Panc1 (cell line): Measurements from ENCODE around the gene RAC2. TPM values are rescaled to one million over a fixed set of nuclear protein-coding genes. Genes with fewer than 3 reads are reported as not detected.

Source experiments
- ATAC-seq: fragments of 200-7000 bp; cut with Tn5 transposase; 2 replicates; pipeline ENCODE4 v1.9.1; 2020; ENCODE audit warnings: mild to moderate bottlenecking, moderate library complexity
- BruUV-seq: library from RNA; stranded (reverse); fragments of 400-500 nt; replicated peaks from 2 replicates; lab custom pipeline; 2021; lab: Mats Ljungman, UMichigan
- CTCF ChIA-PET: fragments of 300-600 bp; sonication (Branson Sonifier 250); formaldehyde crosslinking; loops from one replicate; lab custom pipeline; 2022; ENCODE audit warnings: antibody characterized with exemption; lab: Charles Lee
- POLR2A ChIA-PET: fragments of 300-600 bp; sonication (Branson Sonifier 250); formaldehyde crosslinking; loops from one replicate; lab custom pipeline; 2022; ENCODE audit warnings: antibody characterized with exemption; lab: Charles Lee
- DNase-seq: peaks from one replicate; pipeline ENCODE4 v3.0.0-alpha.2; 2010; ENCODE audit warnings: low read depth, low spot score
- H3K27ac ChIP-seq: 2 replicates; pipeline ENCODE4 v1.5.1; 2011; ENCODE audit warnings: mild to moderate bottlenecking, low read length, inconsistent platforms
- H3K27me3 ChIP-seq: fragments of 200-500 bp; sonication (Bioruptor generic); 2 replicates; pipeline ENCODE4 v1.6.0; 2014; ENCODE audit warnings: low read length, inconsistent platforms; ENCODE audit not compliant: control insufficient read depth, insufficient read depth
- H3K36me3 ChIP-seq: fragments of 200-500 bp; sonication (Bioruptor generic); 2 replicates; pipeline ENCODE4 v1.5.1; 2014; ENCODE audit warnings: inconsistent platforms, mild to moderate bottlenecking, low read length, moderate library complexity; ENCODE audit not compliant: control insufficient read depth, insufficient read depth
- H3K4me1 ChIP-seq: 2 replicates; pipeline ENCODE4 v1.5.1; 2011; ENCODE audit warnings: inconsistent platforms, mild to moderate bottlenecking, low read length, moderate library complexity; ENCODE audit not compliant: control insufficient read depth, insufficient read depth
- H3K4me3 ChIP-seq, 2 experiments: 2 replicates each; pipeline ENCODE4 v1.5.1; 2011 to 2012; ENCODE audit warnings: low read depth in 2 of 2, low read length in 2 of 2, mild to moderate bottlenecking in 2 of 2, inconsistent platforms in 1 of 2, moderate library complexity in 1 of 2
- H3K9me3 ChIP-seq: fragments of 200-500 bp; sonication (Bioruptor generic); 2 replicates; pipeline ENCODE4 v1.5.1; 2014; ENCODE audit warnings: low read depth, mild to moderate bottlenecking, inconsistent platforms, low read length, moderate library complexity; ENCODE audit not compliant: control insufficient read depth, insufficient read depth
- POLR2AphosphoS5 ChIP-seq: IDR thresholded peaks from 2 replicates; pipeline ENCODE4 v1.6.1; 2012; ENCODE audit warnings: mild to moderate bottlenecking, low read depth, low read length, moderate library complexity
- SIN3A ChIP-seq: IDR thresholded peaks from 2 replicates; pipeline ENCODE4 v1.6.1; 2012; ENCODE audit warnings: low read depth, mild to moderate bottlenecking, low read length, moderate library complexity, borderline replicate concordance; ENCODE audit not compliant: insufficient read depth
- TCF7L2 ChIP-seq: IDR thresholded peaks from 2 replicates; pipeline ENCODE4 v1.6.1; 2011; ENCODE audit warnings: mild to moderate bottlenecking, low read depth, low read length, inconsistent platforms
- in situ Hi-C: cut with HindIII; loops from 2 replicates; pipeline ENCODE4 v1.10.0; 2016; ENCODE audit warnings: low sequenced_read_pairs, low pct_unique_long_range_greater_than_20kb
- intact Hi-C: fragments of 100-400 bp; cut with micrococcal nuclease; formaldehyde crosslinking; loops from one replicate; pipeline ENCODE4 v1.10.0; 2022; ENCODE audit not compliant: unreplicated experiment
- total RNA-seq: library from RNA; stranded (reverse); gene quantifications from one replicate; pipeline ENCODE4 v1.2.1, GENCODE V29; 2021; ENCODE audit not compliant: unreplicated experiment
- TF ChIP-seq, protein P1 (sequence below): fragments of 450-650 bp; IDR thresholded peaks from 2 replicates; pipeline ENCODE4 v1.5.1; 2017; ENCODE audit warnings: mild to moderate bottlenecking
- TF ChIP-seq, protein P2 (sequence below), 2 experiments: IDR thresholded peaks; 2 replicates each; pipeline ENCODE4 v1.6.1; 2011 to 2012; ENCODE audit warnings: low read depth in 2 of 2, control low read depth in 1 of 2, low read length in 1 of 2, mild to moderate bottlenecking in 1 of 2, moderate library complexity in 1 of 2; ENCODE audit not compliant: insufficient read depth in 1 of 2

The RAC2 gene
- total RNA-seq, 1 experiment from 2014 or later: 1.5 TPM

DNA sequence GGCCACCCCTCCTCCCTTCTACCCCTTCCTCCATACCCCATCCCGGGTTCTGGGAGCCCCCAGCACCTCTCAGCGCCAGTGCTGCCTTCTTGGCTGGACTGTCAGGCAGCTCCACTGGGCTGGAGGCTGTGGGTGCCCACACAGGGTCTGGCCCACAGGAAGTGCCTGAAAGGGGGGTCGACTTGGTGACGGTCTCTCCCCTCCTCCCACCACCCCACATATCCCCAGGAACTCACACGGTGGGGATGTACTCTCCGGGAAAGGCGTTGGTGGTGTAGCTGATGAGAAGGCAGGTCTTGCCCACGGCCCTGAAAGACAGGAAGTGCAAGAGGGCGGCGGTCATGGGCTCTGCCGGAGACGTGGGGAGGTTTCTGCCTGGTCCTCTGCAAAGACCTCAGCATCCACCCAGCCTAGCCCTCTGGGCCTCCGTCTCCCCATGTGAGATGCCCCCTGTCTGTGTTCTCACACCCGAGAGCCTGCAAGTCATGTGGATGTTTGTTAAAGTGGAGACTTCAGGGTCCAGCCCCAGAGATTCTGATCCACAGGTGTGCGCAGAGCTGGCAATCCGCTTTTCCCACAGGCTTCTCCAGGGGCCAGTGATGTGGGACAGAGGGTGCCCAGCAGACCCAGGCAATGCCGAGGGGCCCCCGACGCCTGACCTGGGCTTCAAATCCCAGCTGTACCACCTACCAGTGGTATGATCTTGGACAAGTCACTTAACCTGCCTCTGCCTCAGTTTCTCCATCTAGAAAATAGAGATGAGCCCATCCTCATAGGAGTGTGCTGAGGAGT lies 2.5 kb downstream of the RAC2 start:
- intact Hi-C loops (no loop called here), in situ Hi-C loops (no loop called here)
- ChIA-PET POLR2A (no interaction called here), CTCF (no interaction called here)
- Histone ChIP-seq H3K36me3 (0 out of 2 replicates have a peak, but pooled peaks cover 2% of the 10 kb centered on the region), H3K27ac (no peak overlapping the region), H3K4me1 (peaks cover 4% of the 10 kb centered on the region; the same call in 1 of the 2 replicates), H3K4me3 (no peak overlapping the region), H3K9me3 (no peaks in the 10 kb centered on the region), H3K27me3 (no peaks in the 10 kb centered on the region)
- no peak for TF ChIP-seq TCF7L2
- TF ChIP-seq, protein P1, sequence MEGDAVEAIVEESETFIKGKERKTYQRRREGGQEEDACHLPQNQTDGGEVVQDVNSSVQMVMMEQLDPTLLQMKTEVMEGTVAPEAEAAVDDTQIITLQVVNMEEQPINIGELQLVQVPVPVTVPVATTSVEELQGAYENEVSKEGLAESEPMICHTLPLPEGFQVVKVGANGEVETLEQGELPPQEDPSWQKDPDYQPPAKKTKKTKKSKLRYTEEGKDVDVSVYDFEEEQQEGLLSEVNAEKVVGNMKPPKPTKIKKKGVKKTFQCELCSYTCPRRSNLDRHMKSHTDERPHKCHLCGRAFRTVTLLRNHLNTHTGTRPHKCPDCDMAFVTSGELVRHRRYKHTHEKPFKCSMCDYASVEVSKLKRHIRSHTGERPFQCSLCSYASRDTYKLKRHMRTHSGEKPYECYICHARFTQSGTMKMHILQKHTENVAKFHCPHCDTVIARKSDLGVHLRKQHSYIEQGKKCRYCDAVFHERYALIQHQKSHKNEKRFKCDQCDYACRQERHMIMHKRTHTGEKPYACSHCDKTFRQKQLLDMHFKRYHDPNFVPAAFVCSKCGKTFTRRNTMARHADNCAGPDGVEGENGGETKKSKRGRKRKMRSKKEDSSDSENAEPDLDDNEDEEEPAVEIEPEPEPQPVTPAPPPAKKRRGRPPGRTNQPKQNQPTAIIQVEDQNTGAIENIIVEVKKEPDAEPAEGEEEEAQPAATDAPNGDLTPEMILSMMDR: no peak
- TF ChIP-seq SIN3A: no peak
- TF ChIP-seq, protein P2, sequence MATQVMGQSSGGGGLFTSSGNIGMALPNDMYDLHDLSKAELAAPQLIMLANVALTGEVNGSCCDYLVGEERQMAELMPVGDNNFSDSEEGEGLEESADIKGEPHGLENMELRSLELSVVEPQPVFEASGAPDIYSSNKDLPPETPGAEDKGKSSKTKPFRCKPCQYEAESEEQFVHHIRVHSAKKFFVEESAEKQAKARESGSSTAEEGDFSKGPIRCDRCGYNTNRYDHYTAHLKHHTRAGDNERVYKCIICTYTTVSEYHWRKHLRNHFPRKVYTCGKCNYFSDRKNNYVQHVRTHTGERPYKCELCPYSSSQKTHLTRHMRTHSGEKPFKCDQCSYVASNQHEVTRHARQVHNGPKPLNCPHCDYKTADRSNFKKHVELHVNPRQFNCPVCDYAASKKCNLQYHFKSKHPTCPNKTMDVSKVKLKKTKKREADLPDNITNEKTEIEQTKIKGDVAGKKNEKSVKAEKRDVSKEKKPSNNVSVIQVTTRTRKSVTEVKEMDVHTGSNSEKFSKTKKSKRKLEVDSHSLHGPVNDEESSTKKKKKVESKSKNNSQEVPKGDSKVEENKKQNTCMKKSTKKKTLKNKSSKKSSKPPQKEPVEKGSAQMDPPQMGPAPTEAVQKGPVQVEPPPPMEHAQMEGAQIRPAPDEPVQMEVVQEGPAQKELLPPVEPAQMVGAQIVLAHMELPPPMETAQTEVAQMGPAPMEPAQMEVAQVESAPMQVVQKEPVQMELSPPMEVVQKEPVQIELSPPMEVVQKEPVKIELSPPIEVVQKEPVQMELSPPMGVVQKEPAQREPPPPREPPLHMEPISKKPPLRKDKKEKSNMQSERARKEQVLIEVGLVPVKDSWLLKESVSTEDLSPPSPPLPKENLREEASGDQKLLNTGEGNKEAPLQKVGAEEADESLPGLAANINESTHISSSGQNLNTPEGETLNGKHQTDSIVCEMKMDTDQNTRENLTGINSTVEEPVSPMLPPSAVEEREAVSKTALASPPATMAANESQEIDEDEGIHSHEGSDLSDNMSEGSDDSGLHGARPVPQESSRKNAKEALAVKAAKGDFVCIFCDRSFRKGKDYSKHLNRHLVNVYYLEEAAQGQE (IDR thresholded peaks at IDR 0.05; ENCODE audit: insufficient read depth in 1 of 2, low read depth in 2 of 2, low read length in 1 of 2): no peak
- TF ChIP-seq POLR2AphosphoS5: no peak
- DNase-seq (no peak), ATAC-seq (no peak)
- BruUV-seq: no TSS peak

DNA sequence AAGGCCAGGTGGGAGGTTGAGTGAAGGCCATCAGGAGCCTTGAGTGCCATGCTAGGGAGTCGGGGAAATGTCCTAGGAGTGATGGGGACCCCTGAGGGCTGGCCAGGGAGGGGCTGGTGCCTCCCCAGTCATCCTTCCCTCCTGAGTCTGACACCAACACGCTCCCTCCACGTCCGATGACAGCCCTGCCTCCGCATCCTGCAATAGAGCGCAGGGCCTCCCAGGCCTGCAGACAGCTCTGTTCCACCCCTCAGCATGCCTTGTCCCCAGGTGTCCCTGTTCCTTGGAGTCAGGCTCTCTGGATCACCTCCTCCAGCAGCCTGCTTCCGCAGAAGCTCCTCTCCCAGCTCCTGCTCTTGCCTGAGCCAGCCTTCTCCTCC lies 3.1 kb downstream of the RAC2 start:
- H3K9me3 ChIP-seq: no peaks in the 10 kb centered on the region
- H3K4me3 ChIP-seq: no peak overlapping the region
- ChIA-PET CTCF (no interaction called here), POLR2A (interaction anchor here (0.5 kb wide), 1 partner anchor 12 kb away, joined by 7 read pairs; no protein-coding TSS in a partner anchor)
- intact Hi-C loops (no loop called here), in situ Hi-C loops (no loop called here)
- H3K4me1 ChIP-seq: peaks cover 4% of the 10 kb centered on the region; the same call in 1 of the 2 replicates
- no peak for ATAC-seq
- no peaks in the 10 kb centered on the region for H3K27me3 ChIP-seq
- DNase-seq: no peak
- H3K36me3 ChIP-seq: 0 out of 2 replicates have a peak, but pooled peaks cover 2% of the 10 kb centered on the region
- no peak overlapping the region for H3K27ac ChIP-seq
- TF ChIP-seq POLR2AphosphoS5: no peak
- TF ChIP-seq TCF7L2: no peak
- TF ChIP-seq, protein P1: no peak
- TF ChIP-seq SIN3A: no peak
- TF ChIP-seq, protein P2 (IDR thresholded peaks at IDR 0.05; ENCODE audit: insufficient read depth in 1 of 2, low read depth in 2 of 2, low read length in 1 of 2): no peak
- no TSS peak for BruUV-seq
